Tongue (tissue), 2 donors: ENCODE results near the gene KIF1B. TPM values are rescaled to one million over a fixed set of nuclear protein-coding genes. Genes with fewer than 3 reads are reported as not detected.

Source experiments
- DNase-seq: peaks from one replicate; pipeline ENCODE4 v3.0.0-alpha.2; 2015
- total RNA-seq: library from RNA; depleted of rRNA; stranded (reverse); fragments of >200 nt; gene quantifications from one replicate; pipeline ENCODE4 v1.2.3, GENCODE V29; 2014

Gene KIF1B
- total RNA-seq, 1 donor from 2014 or later, result 301 TPM

- peak; percentile 65 for DNase-seq
These were observed 127.7 kb downstream of the KIF1B start for GRCh38 chr1:10338047-10338446.

GRCh38 chr1:10338611-10339010, 128.2 kb downstream of the KIF1B start:
- DNase-seq, result no peak

- DNase-seq, result no peak
These were observed 128.7 kb downstream of the KIF1B start for GRCh38 chr1:10339036-10339567.

- DNase-seq, result peak; percentile 67
These were observed 129.4 kb downstream of the KIF1B start for GRCh38 chr1:10339815-10340214.

- peak; percentile 24 for DNase-seq
These were observed 130.7 kb downstream of the KIF1B start for GRCh38 chr1:10340930-10341590.

- no peak for DNase-seq
These were observed 136.7 kb downstream of the KIF1B start for GRCh38 chr1:10347109-10347508.

GRCh38 chr1:10353282-10353681, 142.9 kb downstream of the KIF1B start:
- DNase-seq, result peak; percentile 39

GRCh38 chr1:10353693-10354092, 143.3 kb downstream of the KIF1B start:
- no peak for DNase-seq

- no peak for DNase-seq
These were observed 149.7 kb downstream of the KIF1B start for GRCh38 chr1:10360045-10360444.

GRCh38 chr1:10361515-10361914, 151.1 kb downstream of the KIF1B start:
- no peak for DNase-seq

GRCh38 chr1:10368194-10368593, 157.8 kb downstream of the KIF1B start:
- DNase-seq, result no peak

GRCh38 chr1:10374442-10374860, 164.1 kb downstream of the KIF1B start:
- DNase-seq, result no peak

GRCh38 chr1:10377365-10378029, 167.1 kb downstream of the KIF1B start:
- DNase-seq, result peak; percentile 73

- peak; percentile 35 for DNase-seq
These were observed 167.9 kb downstream of the KIF1B start for GRCh38 chr1:10378081-10378841.

- DNase-seq, result no peak
These were observed 168.8 kb downstream of the KIF1B start for GRCh38 chr1:10379101-10379620.

- no peak for DNase-seq
These were observed 169.3 kb downstream of the KIF1B start for GRCh38 chr1:10379676-10380075.

GRCh38 chr1:10380594-10381275, 170.4 kb downstream of the KIF1B start:
- peak; percentile 37 for DNase-seq

- no peak for DNase-seq
These were observed 173.3 kb downstream of the KIF1B start for GRCh38 chr1:10383630-10384029.

- no peak for DNase-seq
These were observed 173.8 kb downstream of the KIF1B start for GRCh38 chr1:10384219-10384618.

GRCh38 chr1:10386761-10387676, 176.6 kb downstream of the KIF1B start:
- no peak for DNase-seq
